ENCODE measurements around the gene COQ8A. TPM values are rescaled to one million over a fixed set of nuclear protein-coding genes. Genes with fewer than 3 reads are reported as not detected.
"Not testable (repeated sequence)": the region's sequence is repeated elsewhere in the genome, so short reads cannot be mapped to it uniquely, and the experiment has no call there.

COQ8A gene
- total RNA-seq, 4 donors from 2014 or later: 46.0 to 80.5 (median 67.7) TPM

DNA sequence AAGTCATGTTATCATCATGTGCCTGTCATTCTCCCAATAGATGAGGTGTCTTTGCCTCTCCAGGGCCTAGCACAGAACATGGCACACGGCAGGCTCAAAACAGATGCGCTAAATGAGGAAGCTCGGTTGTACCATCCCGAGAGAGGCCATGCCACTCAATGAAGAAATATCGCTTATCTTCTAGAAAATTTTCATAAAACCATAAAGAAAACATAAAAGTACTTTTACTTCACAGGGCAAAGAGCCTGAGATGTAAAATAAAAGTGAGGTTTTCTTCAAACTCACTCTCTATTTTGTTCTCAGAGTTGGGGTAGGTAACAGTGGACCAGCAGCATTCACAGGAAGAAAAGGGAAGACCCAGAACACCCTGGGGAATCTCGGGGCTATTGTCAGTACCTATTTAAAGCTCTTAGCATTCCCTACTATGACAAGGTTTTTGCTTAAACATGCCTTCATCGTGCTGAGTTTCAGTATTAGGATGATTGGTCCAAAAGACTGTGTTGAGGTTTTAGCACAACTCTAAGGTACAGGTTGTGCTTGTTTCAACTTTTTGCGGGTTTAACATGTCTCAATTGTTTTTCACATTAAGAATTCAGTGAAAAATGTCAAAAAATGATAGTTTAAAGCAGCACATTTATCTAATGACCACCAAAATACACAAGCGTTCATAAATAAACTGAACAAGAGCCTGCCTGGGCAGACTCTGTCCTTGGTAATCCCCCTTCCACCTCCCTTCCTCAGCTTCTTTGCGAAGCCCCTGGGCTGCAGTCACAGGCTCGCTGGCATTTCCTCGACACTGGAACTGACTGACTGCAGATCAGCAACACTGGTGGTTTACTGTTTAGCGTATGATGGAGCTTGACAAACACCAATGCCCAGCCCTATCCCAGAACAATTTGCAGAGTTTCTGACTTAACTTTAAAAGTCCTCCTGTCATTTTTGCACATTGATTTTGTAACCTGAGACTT lies 55.6 kb downstream of the COQ8A start:
- WGBS, 2 donors (ENCODE audit: low coverage in 1 of 2): 77 to 80% methylated on average over 13 of the region's 13 CpGs
- no peak overlapping the region for H3K4me3 ChIP-seq
- intact Hi-C loops (cut with DNase I; ENCODE audit: low total_unique reads): no loop called here

DNA sequence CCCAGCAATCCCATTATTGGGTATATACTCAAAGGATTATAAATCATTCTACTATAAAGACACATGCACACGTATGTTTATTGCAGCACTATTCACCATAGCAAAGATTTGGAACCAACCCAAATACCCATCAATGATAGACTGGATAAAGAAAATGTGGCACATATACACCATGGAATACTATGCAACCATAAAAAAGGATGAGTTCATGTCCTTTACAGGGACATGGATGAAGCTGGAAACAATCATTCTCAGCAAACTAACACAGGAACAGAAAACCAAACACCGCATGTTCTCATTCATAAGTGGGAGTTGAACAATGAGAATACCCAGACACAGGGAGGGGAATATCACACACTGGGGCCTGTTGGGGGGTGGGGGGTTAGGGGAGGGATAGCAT lies 59.5 kb downstream of the COQ8A start:
- H3K36me3 ChIP-seq; DNase-seq; H3K4me1 ChIP-seq; H3K4me3 ChIP-seq; H3K27me3 ChIP-seq; H3K9me3 ChIP-seq; intact Hi-C loops (cut with DNase I; ENCODE audit: low total_unique reads); in situ Hi-C loops (cut with MboI; ENCODE audit: low pct_ligation_motif_present in 1 of 4, low pct_unique_long_range_greater_than_20kb in 1 of 4, low sequenced_read_pairs in 3 of 4); H3K27ac ChIP-seq: not testable (repeated sequence)
- 75 to 87% methylated on average over 1 to 2 of the region's 2 CpGs for WGBS, 2 donors (ENCODE audit: low coverage in 1 of 2)

More for the DNA sequence above, 55.6 kb downstream of the COQ8A start:
- Histone ChIP-seq H3K27ac (no peak overlapping the region), H3K4me1 (peaks cover 0 to 10% (median 6%) of the 10 kb centered on the region in 4 donors), H3K36me3 (no peaks in the 10 kb centered on the region), H3K9me3 (no peaks in the 10 kb centered on the region), H3K27me3 (no peaks in the 10 kb centered on the region)
- in situ Hi-C loops (cut with MboI; ENCODE audit: low pct_ligation_motif_present in 1 of 4, low pct_unique_long_range_greater_than_20kb in 1 of 4, low sequenced_read_pairs in 3 of 4): no loop called here
- DNase-seq: no peak
- TF ChIP-seq, protein P1, sequence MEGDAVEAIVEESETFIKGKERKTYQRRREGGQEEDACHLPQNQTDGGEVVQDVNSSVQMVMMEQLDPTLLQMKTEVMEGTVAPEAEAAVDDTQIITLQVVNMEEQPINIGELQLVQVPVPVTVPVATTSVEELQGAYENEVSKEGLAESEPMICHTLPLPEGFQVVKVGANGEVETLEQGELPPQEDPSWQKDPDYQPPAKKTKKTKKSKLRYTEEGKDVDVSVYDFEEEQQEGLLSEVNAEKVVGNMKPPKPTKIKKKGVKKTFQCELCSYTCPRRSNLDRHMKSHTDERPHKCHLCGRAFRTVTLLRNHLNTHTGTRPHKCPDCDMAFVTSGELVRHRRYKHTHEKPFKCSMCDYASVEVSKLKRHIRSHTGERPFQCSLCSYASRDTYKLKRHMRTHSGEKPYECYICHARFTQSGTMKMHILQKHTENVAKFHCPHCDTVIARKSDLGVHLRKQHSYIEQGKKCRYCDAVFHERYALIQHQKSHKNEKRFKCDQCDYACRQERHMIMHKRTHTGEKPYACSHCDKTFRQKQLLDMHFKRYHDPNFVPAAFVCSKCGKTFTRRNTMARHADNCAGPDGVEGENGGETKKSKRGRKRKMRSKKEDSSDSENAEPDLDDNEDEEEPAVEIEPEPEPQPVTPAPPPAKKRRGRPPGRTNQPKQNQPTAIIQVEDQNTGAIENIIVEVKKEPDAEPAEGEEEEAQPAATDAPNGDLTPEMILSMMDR (IDR thresholded peaks at IDR 0.05): no peak
- TF ChIP-seq POLR2AphosphoS5 (IDR thresholded peaks at IDR 0.05) (no peak), POLR2A (IDR thresholded peaks at IDR 0.05) (no peak), EP300 (IDR thresholded peaks at IDR 0.05; ENCODE audit: low read depth) (no peak)

DNA sequence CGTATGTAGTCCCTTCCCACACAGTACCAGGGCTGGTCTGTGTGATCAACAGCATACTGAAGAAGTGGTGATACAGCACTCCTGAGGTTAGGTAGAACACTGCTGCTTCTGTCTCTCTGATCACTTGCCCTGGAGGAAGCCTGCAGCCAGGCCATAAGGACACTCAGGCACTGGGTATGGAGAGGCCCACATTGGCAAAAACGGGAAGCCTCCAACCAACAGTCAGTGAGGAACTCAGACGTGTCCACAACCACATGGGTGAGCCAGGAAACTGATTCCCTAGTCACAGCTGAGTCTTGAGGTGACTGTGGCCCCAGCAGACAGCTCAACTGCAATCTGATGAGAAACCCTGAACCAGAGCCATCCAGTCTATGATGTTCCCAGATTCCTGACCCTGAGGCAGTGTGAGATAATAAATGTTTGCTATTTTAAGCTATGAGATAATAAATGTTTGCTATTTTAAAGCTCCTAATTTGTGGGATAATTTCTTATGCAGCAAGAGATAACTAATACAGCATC lies 62.5 kb downstream of the COQ8A start:
- DNase-seq: no peak
- Histone ChIP-seq H3K9me3 (no peaks in the 10 kb centered on the region), H3K36me3 (peaks cover 0 to 13% (median 0%) of the 10 kb centered on the region in 4 donors), H3K27ac (no peak overlapping the region), H3K4me3 (no peak overlapping the region), H3K4me1 (no peaks in the 10 kb centered on the region), H3K27me3 (no peaks in the 10 kb centered on the region)
- TF ChIP-seq POLR2A (IDR thresholded peaks at IDR 0.05) (no peak), POLR2AphosphoS5 (IDR thresholded peaks at IDR 0.05) (no peak)
- TF ChIP-seq, protein P1 (IDR thresholded peaks at IDR 0.05): no peak
- intact Hi-C loops (cut with DNase I; ENCODE audit: low total_unique reads) (no loop called here), in situ Hi-C loops (cut with MboI; ENCODE audit: low pct_ligation_motif_present in 1 of 4, low pct_unique_long_range_greater_than_20kb in 1 of 4, low sequenced_read_pairs in 3 of 4) (no loop called here)
- WGBS, 2 donors (ENCODE audit: low coverage in 1 of 2): 88% methylated on average over 3 of the region's 3 CpGs; no CpG with 5 or more reads in 1 of the 2 donors

DNA sequence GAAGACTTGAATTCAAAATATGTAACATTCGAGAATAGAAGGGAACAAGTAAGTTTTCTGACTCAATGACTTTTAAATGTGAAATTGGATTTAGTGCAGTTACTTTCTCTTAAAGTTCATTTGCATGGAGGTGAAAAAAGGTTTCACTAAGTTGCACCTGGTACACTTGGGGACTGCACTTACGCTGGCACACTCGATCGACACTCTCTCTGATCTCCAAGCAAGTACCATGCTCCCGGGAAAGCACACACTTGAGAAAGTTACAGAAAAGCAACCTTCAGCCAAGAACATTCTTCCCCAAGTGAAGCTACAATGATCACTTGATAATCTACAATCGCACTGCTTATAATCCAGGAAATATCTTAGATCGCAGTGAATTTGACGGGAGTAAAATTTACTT lies 63.1 kb downstream of the COQ8A start:
- WGBS, 2 donors (ENCODE audit: low coverage in 1 of 2): 92 to 94% methylated on average over 8 of the region's 8 CpGs
- no peak overlapping the region for H3K4me3 ChIP-seq
- H3K36me3 ChIP-seq: peaks cover 0 to 13% (median 0%) of the 10 kb centered on the region in 4 donors
- no peak for DNase-seq
- no peak for TF ChIP-seq EP300 (IDR thresholded peaks at IDR 0.05; ENCODE audit: low read depth)
- TF ChIP-seq, protein P1 (IDR thresholded peaks at IDR 0.05): no peak
- TF ChIP-seq POLR2AphosphoS5 (IDR thresholded peaks at IDR 0.05): no peak
- TF ChIP-seq POLR2A (IDR thresholded peaks at IDR 0.05): no peak
- no peaks in the 10 kb centered on the region for H3K9me3 ChIP-seq
- H3K27me3 ChIP-seq: no peaks in the 10 kb centered on the region
- intact Hi-C loops (cut with DNase I; ENCODE audit: low total_unique reads) (no loop called here), in situ Hi-C loops (cut with MboI; ENCODE audit: low pct_ligation_motif_present in 1 of 4, low pct_unique_long_range_greater_than_20kb in 1 of 4, low sequenced_read_pairs in 3 of 4) (no loop called here)
- H3K4me1 ChIP-seq: no peaks in the 10 kb centered on the region
- H3K27ac ChIP-seq: no peak overlapping the region
